ENCODE measurements around the gene CYP3A7. TPM values are rescaled to one million over a fixed set of nuclear protein-coding genes. Genes with fewer than 3 reads are reported as not detected.

CYP3A7 gene
- total and polyA plus RNA-seq, 2 of the 4 experiments (the other 2 are of a cell fraction): not detected

GRCh38 chr7:99767662-99768061 lies 32.7 kb upstream of the CYP3A7 start:
- peaks cover 4% of the 10 kb centered on the region; the same call in 1 of the 2 replicates for H3K27me3 ChIP-seq (ENCODE audit: control insufficient read depth, insufficient read depth, low read length)
- TF ChIP-seq BHLHE40 (IDR thresholded peaks at IDR 0.05; ENCODE audit: low read depth, low read length) (no peak), RCOR1 (IDR thresholded peaks at IDR 0.05; ENCODE audit: insufficient replicate concordance, low read length) (no peak), MAFK (IDR thresholded peaks at IDR 0.05; ENCODE audit: low read depth, low read length) (no peak), CEBPB (IDR thresholded peaks at IDR 0.05; ENCODE audit: low read depth, low read length) (no peak), MXI1 (IDR thresholded peaks at IDR 0.05; ENCODE audit: borderline replicate concordance, low read depth, low read length) (no peak), CTCF (conservative IDR thresholded peaks at IDR 0.05; ENCODE audit: low read depth, low read length) (no peak), ELK1 (IDR thresholded peaks at IDR 0.05; ENCODE audit: borderline replicate concordance, low read depth, low read length) (no peak)
- no peak overlapping the region for H4K5ac ChIP-seq (ENCODE audit: low read depth, low read length)
- no peak overlapping the region for H3K4me3 ChIP-seq (ENCODE audit: insufficient read depth, low read depth, low read length)
- H3K4ac ChIP-seq (ENCODE audit: low read depth, low read length): no peak overlapping the region
- H3K23ac ChIP-seq (ENCODE audit: low read depth, low read length): no peak overlapping the region
- no peaks in the 10 kb centered on the region for H3K4me1 ChIP-seq (ENCODE audit: control insufficient read depth, insufficient read depth, low read length)
- dilution Hi-C loops (cut with HindIII; ENCODE audit: low sequenced_read_pairs, unreplicated experiment) (no loop called here), intact Hi-C loops (cut with micrococcal nuclease) (no loop called here), in situ Hi-C loops (cut with MboI; ENCODE audit: low sequenced_read_pairs) (no loop called here)
- no peaks in the 10 kb centered on the region for H3K9me3 ChIP-seq (ENCODE audit: control insufficient read depth, insufficient read depth, low read length)
- no peak overlapping the region for H4K91ac ChIP-seq (ENCODE audit: insufficient read depth, low read depth, low read length)
- no peak overlapping the region for H2BK20ac ChIP-seq (ENCODE audit: low read depth, low read length)
- no peak overlapping the region for H2AK5ac ChIP-seq (ENCODE audit: low read depth, low read length)
- H3K36me3 ChIP-seq (ENCODE audit: control insufficient read depth, insufficient read depth, low read length): no peaks in the 10 kb centered on the region
- H2BK120ac ChIP-seq (ENCODE audit: low read depth, low read length): no peak overlapping the region
- no peaks in the 10 kb centered on the region for H4K20me1 ChIP-seq (ENCODE audit: insufficient read depth, low read length)
- no peak overlapping the region for H2BK5ac ChIP-seq (ENCODE audit: low read depth, low read length, poor library complexity, severe bottlenecking)
- H2AFZ ChIP-seq (replicated peaks; ENCODE audit: low read length, poor library complexity): no peak overlapping the region
- no peak overlapping the region for H3K27ac ChIP-seq (ENCODE audit: insufficient read depth, low read length)
- ChIA-PET CTCF (no interaction called here), POLR2A (ENCODE audit: unreplicated experiment) (no interaction called here)
- ATAC-seq (ENCODE audit: low read depth) (no peak), DNase-seq (no peak)
- H3K79me1 ChIP-seq (ENCODE audit: low read depth in 1 of 2, low read length in 2 of 2): no peaks in the 10 kb centered on the region
- WGBS, 2 experiments (ENCODE audit: extremely low coverage in 2 of 2, insufficient read length in 1 of 2): no CpG with 5 or more reads among the region's 1 CpG
- H3K14ac ChIP-seq (replicated peaks; ENCODE audit: low read depth, low read length): no peak overlapping the region
- H3K18ac ChIP-seq (ENCODE audit: low read depth, low read length): no peak overlapping the region
- no peak overlapping the region for H3K56ac ChIP-seq (ENCODE audit: extremely low read depth, insufficient read depth, low read length)
- no peak overlapping the region for H2AK9ac ChIP-seq (replicated peaks; ENCODE audit: low read depth, low read length, poor library complexity)
- H4K8ac ChIP-seq (ENCODE audit: low read depth in 2 of 2, low read length in 2 of 2): no peak overlapping the region
- no peak overlapping the region for H3K9ac ChIP-seq (ENCODE audit: low read depth, low read length)
- no peak overlapping the region for H2BK15ac ChIP-seq (ENCODE audit: low read depth, low read length)
- no peaks in the 10 kb centered on the region for H3K9me1 ChIP-seq (ENCODE audit: insufficient read depth, low read length)
- H3K4me2 ChIP-seq (ENCODE audit: low read depth, low read length): no peak overlapping the region
- no TSS peak for BruUV-seq (replicated peaks)

Measured in IMR-90 (cell line).